22Rv1 (cell line): ENCODE data around the gene DCD.
A peak's percentile ranks its signal among the peaks of the same experiment; 100 is the strongest.
"Not testable (repeated sequence)": the region's sequence is repeated elsewhere in the genome, so short reads cannot be mapped to it uniquely, and the experiment has no call there.

Experiments
- H3K27ac ChIP-seq: fragments of 450-650 bp; 2 replicates; pipeline ENCODE4 v1.5.1; 2017
- ZFX ChIP-seq: fragments of 450-650 bp; IDR thresholded peaks from 2 replicates; pipeline ENCODE4 v1.6.1; 2017; ENCODE audit warnings: antibody characterized with exemption, borderline replicate concordance
- TF ChIP-seq, protein P1 (sequence below): fragments of 450-650 bp; IDR thresholded peaks from 2 replicates; pipeline ENCODE4 v1.5.1; 2017; ENCODE audit warnings: mild to moderate bottlenecking

DCD gene

DNA sequence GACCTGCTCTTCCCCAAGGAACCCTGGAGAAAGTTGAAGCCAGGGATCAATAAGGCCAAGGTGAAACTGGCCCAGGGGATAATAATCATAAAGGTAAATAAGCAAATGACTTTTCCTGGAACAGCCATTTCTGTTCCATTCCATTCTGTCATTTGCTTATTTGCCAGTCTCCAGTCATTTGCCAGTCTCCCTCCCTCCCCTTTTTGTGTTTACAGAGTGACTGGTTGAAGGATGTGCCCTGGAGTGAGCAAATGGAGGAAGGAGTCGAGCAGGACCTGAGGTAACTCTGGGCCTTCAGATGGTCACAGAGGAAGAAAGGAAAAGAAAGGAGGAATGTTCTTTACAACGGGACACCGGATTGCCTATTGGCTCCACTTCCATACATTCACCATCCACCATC lies 17.8 kb upstream of the DCD start:
- H3K27ac ChIP-seq, result 0 out of 2 replicates have a peak overlapping the region, but pooled peaks have one; percentile 1
- TF ChIP-seq, protein P1, sequence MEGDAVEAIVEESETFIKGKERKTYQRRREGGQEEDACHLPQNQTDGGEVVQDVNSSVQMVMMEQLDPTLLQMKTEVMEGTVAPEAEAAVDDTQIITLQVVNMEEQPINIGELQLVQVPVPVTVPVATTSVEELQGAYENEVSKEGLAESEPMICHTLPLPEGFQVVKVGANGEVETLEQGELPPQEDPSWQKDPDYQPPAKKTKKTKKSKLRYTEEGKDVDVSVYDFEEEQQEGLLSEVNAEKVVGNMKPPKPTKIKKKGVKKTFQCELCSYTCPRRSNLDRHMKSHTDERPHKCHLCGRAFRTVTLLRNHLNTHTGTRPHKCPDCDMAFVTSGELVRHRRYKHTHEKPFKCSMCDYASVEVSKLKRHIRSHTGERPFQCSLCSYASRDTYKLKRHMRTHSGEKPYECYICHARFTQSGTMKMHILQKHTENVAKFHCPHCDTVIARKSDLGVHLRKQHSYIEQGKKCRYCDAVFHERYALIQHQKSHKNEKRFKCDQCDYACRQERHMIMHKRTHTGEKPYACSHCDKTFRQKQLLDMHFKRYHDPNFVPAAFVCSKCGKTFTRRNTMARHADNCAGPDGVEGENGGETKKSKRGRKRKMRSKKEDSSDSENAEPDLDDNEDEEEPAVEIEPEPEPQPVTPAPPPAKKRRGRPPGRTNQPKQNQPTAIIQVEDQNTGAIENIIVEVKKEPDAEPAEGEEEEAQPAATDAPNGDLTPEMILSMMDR, result no peak
- TF ChIP-seq ZFX, result no peak

DNA sequence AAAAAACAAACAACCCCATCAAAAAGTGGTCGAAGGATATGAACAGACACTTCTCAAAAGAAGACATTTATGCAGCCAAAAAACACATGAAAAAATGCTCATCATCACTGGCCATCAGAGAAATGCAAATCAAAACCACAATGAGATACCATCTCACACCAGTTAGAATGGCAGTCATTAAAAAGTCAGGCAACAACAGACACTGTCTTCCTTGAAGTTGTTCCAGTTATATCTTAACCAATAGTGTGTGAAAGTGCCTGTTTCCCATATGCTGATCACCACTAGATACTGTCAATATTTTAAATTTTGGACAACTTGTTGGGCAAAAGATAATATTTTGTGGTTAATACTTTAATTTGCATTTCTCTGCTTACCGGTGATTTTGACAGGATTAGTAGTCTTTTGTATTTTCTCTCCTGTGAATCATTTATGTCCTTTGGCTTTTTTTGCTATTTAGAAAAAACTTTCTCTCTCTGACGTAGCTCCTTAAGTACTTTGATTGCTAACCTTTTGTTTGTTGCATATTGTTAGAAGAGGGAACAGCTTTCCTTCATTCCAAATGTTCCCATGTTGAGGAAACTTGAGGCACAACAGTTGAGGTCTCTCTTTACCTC lies 17.0 kb upstream of the DCD start:
- not testable (repeated sequence) for H3K27ac ChIP-seq

DNA sequence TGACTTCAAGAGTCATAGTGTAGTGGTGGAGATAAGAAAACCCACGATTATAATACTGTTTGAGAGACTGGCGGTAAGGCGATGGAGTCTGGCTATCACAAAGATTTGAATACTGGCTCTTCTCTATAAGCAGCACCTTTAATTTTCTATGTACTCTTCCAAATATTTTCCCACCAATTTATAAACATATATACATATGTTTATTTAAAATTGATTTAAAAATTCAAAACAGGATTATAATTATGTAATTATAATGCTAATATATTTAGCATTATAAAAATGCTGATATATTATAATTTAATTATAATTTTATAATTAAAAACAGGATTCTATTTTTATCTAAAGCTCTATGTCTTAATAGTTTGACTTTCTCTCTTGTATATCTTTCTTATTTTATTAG lies 15.4 kb upstream of the DCD start:
- no peak for TF ChIP-seq ZFX
- TF ChIP-seq, protein P1, result no peak
- no peak overlapping the region for H3K27ac ChIP-seq

DNA sequence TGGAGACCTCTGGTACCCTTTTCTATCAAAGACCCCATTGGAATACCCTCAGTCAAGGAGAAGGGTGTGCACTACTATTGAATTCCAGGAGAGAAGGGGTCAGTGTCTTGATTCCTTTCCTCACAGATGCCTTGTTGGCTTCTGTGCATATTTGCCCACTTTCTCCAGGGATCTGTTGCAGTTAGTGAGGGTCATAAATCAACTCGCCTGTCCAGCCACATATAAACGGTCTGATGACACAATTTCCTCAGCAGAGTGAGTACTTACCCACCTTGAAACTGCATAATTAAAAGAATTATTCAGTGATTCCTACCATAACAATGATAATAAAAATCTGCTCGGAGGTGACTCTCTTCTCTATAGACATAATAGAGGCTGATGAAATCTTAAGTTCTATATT lies 13.9 kb upstream of the DCD start:
- no peak overlapping the region for H3K27ac ChIP-seq
- TF ChIP-seq, protein P1, result no peak
- TF ChIP-seq ZFX, result no peak

DNA sequence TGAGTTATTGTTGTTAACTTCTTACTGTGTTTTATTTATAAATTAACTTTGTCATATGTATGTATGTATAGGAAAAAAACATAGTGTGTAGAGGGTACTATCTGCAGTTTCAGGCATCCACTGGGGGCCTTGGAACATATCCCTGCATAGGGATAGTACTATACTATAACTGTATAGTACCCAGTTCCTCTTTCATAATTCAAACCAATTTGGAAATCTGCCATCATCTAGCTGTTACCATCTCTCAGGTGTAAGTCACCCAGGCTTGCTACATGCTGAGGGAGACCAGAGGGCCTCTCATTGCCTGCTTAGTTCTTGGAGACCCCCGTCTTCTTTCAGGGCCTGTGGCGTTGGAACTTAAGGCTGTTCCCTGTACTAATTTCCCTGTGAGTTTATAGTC lies 12.9 kb upstream of the DCD start:
- TF ChIP-seq, protein P1, result no peak
- no peak for TF ChIP-seq ZFX
- H3K27ac ChIP-seq, result no peak overlapping the region

DNA sequence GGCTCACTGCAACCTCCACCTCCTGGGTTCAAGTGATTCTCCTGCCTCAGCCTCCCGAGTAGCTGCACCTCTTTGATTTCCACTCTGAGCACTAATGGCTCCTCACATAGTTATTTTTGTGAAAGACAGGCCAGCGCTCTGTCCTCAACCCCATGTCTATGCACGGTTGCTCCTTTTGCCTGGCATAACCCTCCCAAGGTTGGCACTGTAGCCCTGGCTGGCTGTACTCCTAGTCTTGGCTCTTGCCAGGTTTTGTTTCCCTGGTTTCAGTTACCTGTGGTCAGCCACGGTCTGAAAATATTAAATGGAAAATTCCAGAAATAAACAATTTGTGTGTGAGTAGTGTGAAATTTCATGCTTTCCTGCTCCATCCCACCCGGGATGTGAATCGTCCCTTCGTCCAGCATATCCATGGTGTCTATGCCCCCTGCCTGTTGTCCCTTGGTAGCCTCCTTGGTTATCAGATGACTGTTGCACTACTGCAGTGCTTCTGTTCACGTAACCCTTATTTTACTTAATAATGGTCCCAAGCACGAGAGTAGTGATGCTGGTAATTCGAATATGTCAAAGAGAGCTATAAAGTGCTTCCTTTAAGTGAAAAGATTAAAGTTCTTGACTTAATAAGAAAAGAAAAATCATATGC lies 12.3 kb upstream of the DCD start:
- TF ChIP-seq, protein P1, result no peak
- TF ChIP-seq ZFX, result no peak
- no peak overlapping the region for H3K27ac ChIP-seq

DNA sequence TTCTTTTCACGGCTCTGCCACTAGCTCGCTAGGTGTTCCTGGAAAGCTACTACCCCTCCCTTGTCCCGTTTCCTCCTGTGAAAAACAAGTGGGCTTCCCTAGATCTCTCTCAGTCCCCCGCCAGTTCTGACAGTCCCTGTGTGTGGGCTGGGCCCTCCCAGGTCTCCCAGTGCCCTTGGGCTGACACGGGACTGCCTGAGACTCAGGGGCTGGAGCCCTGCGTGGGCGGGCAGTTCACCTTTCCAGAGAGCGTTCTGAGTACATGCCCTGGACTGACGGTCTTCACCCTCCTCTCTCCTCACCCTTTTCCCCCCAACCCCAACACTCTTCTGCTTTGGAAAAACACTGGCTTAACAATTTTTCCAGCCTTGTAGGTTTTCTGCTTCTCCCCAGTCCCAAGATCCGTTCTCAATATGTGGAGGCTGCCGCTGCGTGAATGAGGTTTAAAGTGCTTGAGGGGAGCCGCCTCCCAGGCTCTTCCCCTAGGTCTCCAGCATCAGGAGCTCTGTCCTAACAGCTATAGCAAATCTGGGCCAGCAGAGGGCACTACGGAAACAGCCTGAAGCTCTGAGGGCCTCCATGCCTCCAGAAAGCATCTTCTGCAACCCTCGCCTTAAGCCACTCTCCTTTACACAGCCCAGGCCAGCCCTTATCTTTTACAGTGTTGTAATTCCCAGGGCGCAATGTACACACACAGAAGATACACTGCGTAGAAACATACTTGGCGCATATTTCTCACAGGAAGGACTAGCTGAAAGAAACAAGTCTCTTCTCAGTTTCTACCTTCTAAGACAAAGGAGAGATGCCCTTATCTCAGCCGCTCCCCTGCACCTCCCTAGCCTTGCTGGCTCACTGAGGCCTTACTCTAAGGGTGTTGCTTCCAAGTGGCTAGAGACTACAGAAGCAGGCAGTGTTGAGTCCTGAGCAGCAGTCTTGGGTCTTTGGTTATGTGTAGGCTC lies 10.4 kb upstream of the DCD start:
- H3K27ac ChIP-seq, result no peak overlapping the region
- TF ChIP-seq, protein P1, result peak; percentile 95
- TF ChIP-seq ZFX, result no peak
